Measurements from ENCODE around the gene ATG2B. TPM values are rescaled to one million over a fixed set of nuclear protein-coding genes. Genes with fewer than 3 reads are reported as not detected.

The ATG2B gene
- total and polyA plus RNA-seq, 2 experiments from 2014 or later, result 3.3 to 20.4 TPM

DNA sequence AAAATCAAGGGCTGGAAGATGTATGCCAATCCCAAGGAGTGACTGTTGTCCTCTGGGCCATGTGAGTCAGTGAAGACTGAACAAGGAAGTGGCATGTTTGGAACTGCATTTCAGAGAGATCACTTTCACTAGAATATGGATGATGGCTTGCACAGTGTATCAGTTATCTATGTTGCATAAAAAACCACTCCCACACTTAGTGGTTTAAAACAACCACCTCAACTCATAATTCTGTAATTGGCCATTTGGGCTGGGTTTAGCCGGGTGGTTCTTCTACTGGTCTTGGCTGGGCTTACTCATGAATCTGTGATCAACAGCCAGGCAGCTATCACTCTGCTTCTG lies 91.7 kb downstream of the ATG2B start:
- Histone ChIP-seq H3K4me2 (no peak overlapping the region), H3K36me3 (replicated peaks; ENCODE audit: insufficient read depth, low read depth) (no peaks in the 10 kb centered on the region), H3K9me2 (replicated peaks; ENCODE audit: insufficient read depth) (no peaks in the 10 kb centered on the region), H3K27me3 (no peaks in the 10 kb centered on the region), H2AFZ (no peak overlapping the region), H3K9me3 (ENCODE audit: low read depth) (no peaks in the 10 kb centered on the region), H3K4me1 (ENCODE audit: insufficient read depth) (peaks cover 38% of the 10 kb centered on the region), H3K79me2 (no peaks in the 10 kb centered on the region), H4K20me1 (ENCODE audit: insufficient read depth, poor library complexity, severe bottlenecking) (no peaks in the 10 kb centered on the region), H3K27ac (no peak overlapping the region), H3K4me3 (no peak overlapping the region)
- 89% methylated on average over 1 of the region's 1 CpG for WGBS (ENCODE audit: low lambda C conversion rate, missing lambda C conversion rate)
- DNase-seq (ENCODE audit: low spot score), result no peak
- TF ChIP-seq EZH2phosphoT487 (IDR thresholded peaks at IDR 0.05; ENCODE audit: low read depth, severe bottlenecking, unreplicated experiment) (no peak), EZH2 (IDR thresholded peaks at IDR 0.05; ENCODE audit: borderline replicate concordance) (no peak)
- TF ChIP-seq, protein P1, sequence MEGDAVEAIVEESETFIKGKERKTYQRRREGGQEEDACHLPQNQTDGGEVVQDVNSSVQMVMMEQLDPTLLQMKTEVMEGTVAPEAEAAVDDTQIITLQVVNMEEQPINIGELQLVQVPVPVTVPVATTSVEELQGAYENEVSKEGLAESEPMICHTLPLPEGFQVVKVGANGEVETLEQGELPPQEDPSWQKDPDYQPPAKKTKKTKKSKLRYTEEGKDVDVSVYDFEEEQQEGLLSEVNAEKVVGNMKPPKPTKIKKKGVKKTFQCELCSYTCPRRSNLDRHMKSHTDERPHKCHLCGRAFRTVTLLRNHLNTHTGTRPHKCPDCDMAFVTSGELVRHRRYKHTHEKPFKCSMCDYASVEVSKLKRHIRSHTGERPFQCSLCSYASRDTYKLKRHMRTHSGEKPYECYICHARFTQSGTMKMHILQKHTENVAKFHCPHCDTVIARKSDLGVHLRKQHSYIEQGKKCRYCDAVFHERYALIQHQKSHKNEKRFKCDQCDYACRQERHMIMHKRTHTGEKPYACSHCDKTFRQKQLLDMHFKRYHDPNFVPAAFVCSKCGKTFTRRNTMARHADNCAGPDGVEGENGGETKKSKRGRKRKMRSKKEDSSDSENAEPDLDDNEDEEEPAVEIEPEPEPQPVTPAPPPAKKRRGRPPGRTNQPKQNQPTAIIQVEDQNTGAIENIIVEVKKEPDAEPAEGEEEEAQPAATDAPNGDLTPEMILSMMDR (IDR thresholded peaks at IDR 0.05; ENCODE audit: poor library complexity), result no peak

DNA sequence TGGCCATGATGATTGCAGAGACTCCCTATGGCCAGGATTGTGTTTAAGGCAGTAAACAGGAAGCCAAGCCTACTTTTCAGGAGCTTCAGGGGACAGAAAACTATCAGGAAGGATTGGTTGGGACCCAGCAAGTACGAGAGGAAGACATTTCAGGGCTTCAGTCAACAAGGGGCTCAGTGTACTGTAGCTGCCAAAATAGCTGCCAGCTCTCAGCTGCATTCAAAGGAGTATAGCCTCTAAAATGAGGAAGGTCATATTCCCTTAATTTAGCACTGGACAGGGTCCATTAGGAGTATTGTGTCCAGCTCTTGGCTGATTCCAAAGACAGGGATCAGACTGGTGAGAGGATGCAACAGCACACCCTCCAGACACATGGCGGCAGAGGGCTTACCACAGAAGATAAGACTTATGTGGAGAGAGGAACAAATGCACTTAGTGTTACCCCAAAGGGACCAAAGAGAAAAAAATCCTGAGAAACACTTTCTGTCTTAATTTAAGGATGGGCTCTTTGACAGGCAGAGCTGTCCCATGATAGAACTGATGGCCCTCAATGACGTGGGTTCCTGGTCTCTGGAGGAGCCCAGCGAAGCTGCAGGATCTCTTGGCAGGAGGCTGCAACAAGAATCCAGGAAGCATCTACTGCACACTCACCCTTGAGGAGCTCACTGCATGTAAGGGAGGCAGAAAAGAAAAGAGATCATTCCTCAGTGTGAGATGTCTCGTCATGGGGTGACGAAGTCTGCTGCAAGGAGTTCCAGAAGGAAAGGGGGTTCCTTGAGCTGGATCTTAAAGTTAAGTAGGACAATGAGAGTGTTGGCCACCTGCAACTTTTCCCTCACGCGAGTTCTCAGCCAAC lies 92.3 kb downstream of the ATG2B start:
- no peak for TF ChIP-seq EZH2phosphoT487 (IDR thresholded peaks at IDR 0.05; ENCODE audit: low read depth, severe bottlenecking, unreplicated experiment)
- no peak overlapping the region for H3K4me2 ChIP-seq
- H3K4me3 ChIP-seq, result no peak overlapping the region
- no peaks in the 10 kb centered on the region for H3K27me3 ChIP-seq
- no peaks in the 10 kb centered on the region for H3K36me3 ChIP-seq (replicated peaks; ENCODE audit: insufficient read depth, low read depth)
- H3K9me3 ChIP-seq (ENCODE audit: low read depth), result no peaks in the 10 kb centered on the region
- H4K20me1 ChIP-seq (ENCODE audit: insufficient read depth, poor library complexity, severe bottlenecking), result no peaks in the 10 kb centered on the region
- no peaks in the 10 kb centered on the region for H3K79me2 ChIP-seq
- no peak for DNase-seq (ENCODE audit: low spot score)
- H3K9me2 ChIP-seq (replicated peaks; ENCODE audit: insufficient read depth), result no peaks in the 10 kb centered on the region
- H3K4me1 ChIP-seq (ENCODE audit: insufficient read depth), result peaks cover 38% of the 10 kb centered on the region
- H2AFZ ChIP-seq, result no peak overlapping the region
- peak overlapping the region; percentile 49 for H3K27ac ChIP-seq
- 89% methylated on average over 8 of the region's 8 CpGs for whole genome bisulfite sequencing (ENCODE audit: low lambda C conversion rate, missing lambda C conversion rate)

DNA sequence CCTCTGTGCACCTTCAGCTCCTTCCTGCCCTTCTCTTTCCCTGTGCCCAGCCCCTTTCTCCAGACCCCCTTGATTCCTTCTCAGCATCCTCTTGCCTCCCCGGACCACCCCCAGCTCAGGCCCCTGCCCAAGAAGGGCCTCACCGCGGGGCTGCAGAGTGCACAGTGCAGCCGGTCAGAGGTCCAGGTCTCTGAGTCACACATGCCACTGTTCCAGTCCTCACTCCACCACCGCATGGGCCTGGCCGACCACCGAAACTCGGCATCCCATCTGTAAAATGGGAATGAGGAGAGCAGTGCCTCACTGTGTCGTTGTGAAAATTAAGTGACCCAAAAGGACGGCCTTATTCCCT lies 93.8 kb downstream of the ATG2B start:
- WGBS (ENCODE audit: low lambda C conversion rate, missing lambda C conversion rate), result 84% methylated on average over 10 of the region's 10 CpGs
- no peaks in the 10 kb centered on the region for H3K36me3 ChIP-seq (replicated peaks; ENCODE audit: insufficient read depth, low read depth)
- no peaks in the 10 kb centered on the region for H3K27me3 ChIP-seq
- H3K79me2 ChIP-seq, result no peaks in the 10 kb centered on the region
- no peak overlapping the region for H3K4me2 ChIP-seq
- H4K20me1 ChIP-seq (ENCODE audit: insufficient read depth, poor library complexity, severe bottlenecking), result no peaks in the 10 kb centered on the region
- H3K4me1 ChIP-seq (ENCODE audit: insufficient read depth), result peaks cover 29% of the 10 kb centered on the region
- TF ChIP-seq EZH2 (IDR thresholded peaks at IDR 0.05; ENCODE audit: borderline replicate concordance) (no peak), EZH2phosphoT487 (IDR thresholded peaks at IDR 0.05; ENCODE audit: low read depth, severe bottlenecking, unreplicated experiment) (no peak)
- TF ChIP-seq, protein P1 (IDR thresholded peaks at IDR 0.05; ENCODE audit: poor library complexity), result no peak
- no peak for DNase-seq (ENCODE audit: low spot score)
- peak overlapping the region; percentile 64 for H3K27ac ChIP-seq
- H3K9me2 ChIP-seq (replicated peaks; ENCODE audit: insufficient read depth), result no peaks in the 10 kb centered on the region
- H3K4me3 ChIP-seq, result no peak overlapping the region
- H2AFZ ChIP-seq, result no peak overlapping the region
- no peaks in the 10 kb centered on the region for H3K9me3 ChIP-seq (ENCODE audit: low read depth)

DNA sequence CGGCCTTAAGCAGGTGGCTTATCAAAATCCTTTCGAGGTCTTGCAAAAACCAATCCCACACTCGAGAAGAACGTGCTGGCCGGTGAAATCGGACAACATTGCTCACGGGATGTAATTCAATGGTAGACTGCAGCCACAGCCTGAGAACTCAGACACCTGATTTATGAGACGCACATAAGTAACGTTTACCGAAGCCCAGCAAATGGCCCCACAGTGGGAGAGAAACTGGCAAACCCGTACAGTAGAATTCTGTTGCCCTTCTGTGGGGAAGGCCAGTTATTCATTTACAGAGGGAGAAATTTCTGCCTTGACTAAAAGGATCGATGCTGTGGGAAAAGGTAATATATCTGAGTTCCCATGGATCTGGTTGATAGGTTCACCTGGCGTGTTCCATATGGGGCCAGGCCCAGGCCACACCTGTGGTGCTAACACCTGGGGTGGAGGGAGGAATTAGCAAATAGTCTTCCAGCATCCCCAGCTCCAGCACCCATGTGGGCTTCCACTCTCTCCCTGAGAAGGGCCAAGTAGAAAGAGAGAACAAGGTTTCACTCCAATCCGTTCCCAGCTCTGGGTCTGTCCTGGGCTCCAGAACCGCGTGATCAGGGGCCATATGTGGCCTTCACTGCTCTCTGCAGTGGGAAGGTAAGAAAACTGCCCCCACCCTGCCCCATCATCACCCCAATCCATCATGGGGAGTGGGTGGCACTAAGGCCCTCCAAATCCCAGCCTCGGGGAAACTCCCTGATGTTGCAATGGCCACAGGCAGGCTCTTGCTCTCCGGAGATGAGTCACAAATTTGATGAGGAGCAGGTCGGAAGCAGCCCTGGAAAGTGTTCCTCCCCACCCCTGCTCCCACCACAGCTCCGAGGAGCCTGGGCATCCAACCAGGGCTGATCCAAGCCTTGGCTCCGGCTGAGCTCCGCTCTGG lies 94.4 kb downstream of the ATG2B start:
- Histone ChIP-seq H3K79me2 (no peaks in the 10 kb centered on the region), H4K20me1 (ENCODE audit: insufficient read depth, poor library complexity, severe bottlenecking) (no peaks in the 10 kb centered on the region), H2AFZ (no peak overlapping the region), H3K4me1 (ENCODE audit: insufficient read depth) (peaks cover 29% of the 10 kb centered on the region), H3K9me2 (replicated peaks; ENCODE audit: insufficient read depth) (no peaks in the 10 kb centered on the region), H3K4me2 (peak overlapping the region; percentile 33), H3K4me3 (no peak overlapping the region), H3K9me3 (ENCODE audit: low read depth) (no peaks in the 10 kb centered on the region), H3K27ac (peak overlapping the region; percentile 79), H3K27me3 (no peaks in the 10 kb centered on the region), H3K36me3 (replicated peaks; ENCODE audit: insufficient read depth, low read depth) (no peaks in the 10 kb centered on the region)
- TF ChIP-seq EZH2phosphoT487 (IDR thresholded peaks at IDR 0.05; ENCODE audit: low read depth, severe bottlenecking, unreplicated experiment), result no peak
- TF ChIP-seq, protein P1 (IDR thresholded peaks at IDR 0.05; ENCODE audit: poor library complexity), result no peak
- no peak for TF ChIP-seq EZH2 (IDR thresholded peaks at IDR 0.05; ENCODE audit: borderline replicate concordance)
- DNase-seq (ENCODE audit: low spot score), result peak; percentile 81
- 61% methylated on average over 22 of the region's 22 CpGs for WGBS (ENCODE audit: low lambda C conversion rate, missing lambda C conversion rate)

All from hepatocyte (in vitro differentiated cells).